SK-N-SH treated with all-trans-retinoic acid at 6 μM for 48 hours (cell line): ENCODE data around the gene ANKFN1.

ENCODE experiments used
- ATAC-seq: fragments of 200-7000 bp; cut with Tn5 transposase; 3 replicates; pipeline ENCODE4 v1.9.1; 2020; ENCODE audit warnings: mild to moderate bottlenecking, moderate library complexity
- ARNTL ChIP-seq: fragments of 450-650 bp; formaldehyde crosslinking; IDR thresholded peaks from 2 replicates; pipeline ENCODE4 v1.5.0; 2020; ENCODE audit warnings: low read depth, mild to moderate bottlenecking, moderate library complexity, borderline replicate concordance
- BACH2 ChIP-seq: fragments of 250-450 bp; sonication (Bioruptor Pico); IDR thresholded peaks from 2 replicates; pipeline ENCODE4 v1.9.0; 2021; ENCODE audit warnings: mild to moderate bottlenecking, borderline replicate concordance
- ESRRG ChIP-seq: fragments of 250-450 bp; sonication (Bioruptor Pico); IDR thresholded peaks from 2 replicates; pipeline ENCODE4 v1.6.1; 2021; ENCODE audit warnings: mild to moderate bottlenecking
- GLIS3 ChIP-seq: fragments of 250-450 bp; sonication (Bioruptor Pico); IDR thresholded peaks from 2 replicates; pipeline ENCODE4 v1.5.0; 2020; ENCODE audit warnings: mild to moderate bottlenecking, moderate library complexity
- ISL1 ChIP-seq: fragments of 250-450 bp; sonication (Bioruptor Pico); IDR thresholded peaks from 2 replicates; pipeline ENCODE4 v2.1.2; 2022; ENCODE audit warnings: mild to moderate bottlenecking, moderate library complexity
- OSR1 ChIP-seq: fragments of 250-450 bp; sonication (Bioruptor Pico); IDR thresholded peaks from 2 replicates; pipeline ENCODE4 v1.8.0; 2022; ENCODE audit warnings: moderate library complexity, mild to moderate bottlenecking, inconsistent platforms
- PPARA ChIP-seq: fragments of 250-450 bp; sonication (Bioruptor Pico); IDR thresholded peaks from 2 replicates; pipeline ENCODE4 v1.5.0; 2020; ENCODE audit warnings: mild to moderate bottlenecking, borderline replicate concordance
- RARB ChIP-seq: fragments of 250-450 bp; sonication (Bioruptor Pico); IDR thresholded peaks from 2 replicates; pipeline ENCODE4 v1.8.0; 2021; ENCODE audit warnings: mild to moderate bottlenecking, moderate library complexity
- SNAI2 ChIP-seq: fragments of 250-450 bp; sonication (Bioruptor Pico); IDR thresholded peaks from 2 replicates; pipeline ENCODE4 v1.5.0; 2020; ENCODE audit warnings: mild to moderate bottlenecking, moderate library complexity
- TCF4 ChIP-seq: fragments of 250-450 bp; sonication (Bioruptor Pico); IDR thresholded peaks from 2 replicates; pipeline ENCODE4 v1.8.0; 2021; ENCODE audit warnings: mild to moderate bottlenecking, moderate library complexity, borderline replicate concordance
- TOX ChIP-seq: fragments of 250-450 bp; sonication (Bioruptor Pico); IDR thresholded peaks from 2 replicates; pipeline ENCODE4 v1.8.0; 2021; ENCODE audit warnings: mild to moderate bottlenecking, moderate library complexity, borderline replicate concordance
- ZC3H10 ChIP-seq: fragments of 250-450 bp; sonication (Bioruptor Pico); IDR thresholded peaks from 2 replicates; pipeline ENCODE4 v1.5.1; 2021; ENCODE audit warnings: mild to moderate bottlenecking, moderate library complexity
- ZFP3 ChIP-seq: fragments of 250-450 bp; sonication (Bioruptor Pico); IDR thresholded peaks from 2 replicates; pipeline ENCODE4 v1.5.0; 2020; ENCODE audit warnings: mild to moderate bottlenecking, moderate library complexity
- ZFP30 ChIP-seq: fragments of 450-650 bp; formaldehyde crosslinking; IDR thresholded peaks from 2 replicates; pipeline ENCODE4 v1.5.0; 2022; ENCODE audit warnings: mild to moderate bottlenecking, moderate library complexity
- ZNF565 ChIP-seq: fragments of 450-650 bp; formaldehyde crosslinking; conservative IDR thresholded peaks from 2 replicates; pipeline ENCODE4 v1.5.0; 2020; ENCODE audit warnings: low read depth, mild to moderate bottlenecking, moderate library complexity
- ZNF70 ChIP-seq: fragments of 450-650 bp; formaldehyde crosslinking; IDR thresholded peaks from 2 replicates; pipeline ENCODE4 v1.5.0; 2020; ENCODE audit warnings: mild to moderate bottlenecking, moderate library complexity
- ZNF8 ChIP-seq: fragments of 450-650 bp; formaldehyde crosslinking; IDR thresholded peaks from 2 replicates; pipeline ENCODE4 v1.5.0; 2020; ENCODE audit warnings: mild to moderate bottlenecking, moderate library complexity
- TF ChIP-seq, protein P1 (sequence below): fragments of 250-450 bp; sonication (Bioruptor Pico); IDR thresholded peaks from 2 replicates; pipeline ENCODE4 v1.8.0; 2021; ENCODE audit warnings: low read depth, mild to moderate bottlenecking, moderate library complexity, borderline replicate concordance
- TF ChIP-seq, protein P2 (sequence below): fragments of 250-450 bp; sonication (Bioruptor Pico); IDR thresholded peaks from 2 replicates; pipeline ENCODE4 v1.5.1; 2020; ENCODE audit warnings: low read depth, mild to moderate bottlenecking, moderate library complexity
- TF ChIP-seq, protein P3 (sequence below): fragments of 250-450 bp; sonication (Bioruptor Pico); IDR thresholded peaks from 2 replicates; pipeline ENCODE4 v1.5.0; 2020; ENCODE audit warnings: mild to moderate bottlenecking, moderate library complexity
- TF ChIP-seq, protein P4 (sequence below): fragments of 250-450 bp; sonication (Bioruptor Pico); IDR thresholded peaks from 2 replicates; pipeline ENCODE4 v1.5.1; 2021; ENCODE audit warnings: mild to moderate bottlenecking, moderate library complexity
- TF ChIP-seq, protein P5 (sequence below): fragments of 250-450 bp; sonication (Bioruptor Pico); IDR thresholded peaks from 2 replicates; pipeline ENCODE4 v1.8.0; 2020; ENCODE audit warnings: mild to moderate bottlenecking, moderate library complexity, borderline replicate concordance

Gene ANKFN1

DNA sequence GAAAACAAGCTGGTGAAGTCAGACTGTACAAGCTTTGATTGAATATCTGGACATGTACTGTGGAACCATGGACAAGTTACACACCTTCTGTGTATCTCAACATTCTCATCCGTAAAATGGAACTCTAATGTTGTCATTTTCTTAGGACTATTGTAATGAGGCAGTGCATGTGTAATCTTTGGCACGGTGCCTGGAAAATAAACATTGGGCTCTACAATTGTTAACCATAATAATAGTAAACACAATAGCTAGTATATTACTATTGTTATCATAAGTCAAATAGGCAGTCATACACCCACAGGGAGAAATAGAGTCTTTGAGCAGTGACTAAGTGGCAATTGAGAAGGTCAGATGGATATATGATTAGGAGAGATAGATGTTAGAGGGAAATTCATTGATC lies 39.8 kb upstream of the ANKFN1 start (continued):
- TF ChIP-seq, protein P1, sequence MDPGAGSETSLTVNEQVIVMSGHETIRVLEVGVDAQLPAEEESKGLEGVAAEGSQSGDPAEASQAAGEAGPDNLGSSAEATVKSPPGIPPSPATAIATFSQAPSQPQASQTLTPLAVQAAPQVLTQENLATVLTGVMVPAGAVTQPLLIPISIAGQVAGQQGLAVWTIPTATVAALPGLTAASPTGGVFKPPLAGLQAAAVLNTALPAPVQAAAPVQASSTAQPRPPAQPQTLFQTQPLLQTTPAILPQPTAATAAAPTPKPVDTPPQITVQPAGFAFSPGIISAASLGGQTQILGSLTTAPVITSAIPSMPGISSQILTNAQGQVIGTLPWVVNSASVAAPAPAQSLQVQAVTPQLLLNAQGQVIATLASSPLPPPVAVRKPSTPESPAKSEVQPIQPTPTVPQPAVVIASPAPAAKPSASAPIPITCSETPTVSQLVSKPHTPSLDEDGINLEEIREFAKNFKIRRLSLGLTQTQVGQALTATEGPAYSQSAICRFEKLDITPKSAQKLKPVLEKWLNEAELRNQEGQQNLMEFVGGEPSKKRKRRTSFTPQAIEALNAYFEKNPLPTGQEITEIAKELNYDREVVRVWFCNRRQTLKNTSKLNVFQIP (CRISPR knock-in tag), result no peak
- TF ChIP-seq GLIS3, result no peak
- TF ChIP-seq ZNF8 (CRISPR knock-in tag), result no peak
- TF ChIP-seq ZNF70 (CRISPR knock-in tag), result no peak

DNA sequence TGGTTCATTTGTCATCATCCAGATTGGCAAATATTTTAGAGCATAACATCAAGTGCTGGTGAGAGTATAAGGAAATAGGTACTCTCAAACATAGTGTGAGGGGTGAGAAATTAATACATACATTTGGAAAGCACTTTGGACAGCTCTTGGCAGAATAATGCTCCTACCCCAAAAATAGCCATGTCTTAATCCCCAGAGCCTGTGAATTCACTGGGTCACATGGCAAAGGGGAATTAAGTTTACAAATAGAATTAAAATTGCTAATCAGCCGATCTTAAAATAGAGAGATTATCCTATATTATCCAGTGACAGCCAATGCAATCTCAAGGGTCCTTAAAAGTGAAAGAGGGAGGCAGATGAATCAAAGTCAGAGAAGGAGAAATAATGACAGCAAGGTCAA lies 38.8 kb upstream of the ANKFN1 start:
- no peak for ATAC-seq
- TF ChIP-seq ARNTL (CRISPR knock-in tag) (no peak), TCF4 (no peak), GLIS3 (no peak), OSR1 (CRISPR knock-in tag) (no peak), ZNF70 (CRISPR knock-in tag) (no peak), RARB (CRISPR knock-in tag) (no peak), ZFP30 (CRISPR knock-in tag) (no peak), BACH2 (CRISPR knock-in tag) (no peak), PPARA (CRISPR knock-in tag) (no peak), ZC3H10 (CRISPR knock-in tag) (no peak), TOX (no peak), ESRRG (no peak), ISL1 (no peak)
- TF ChIP-seq, protein P1 (CRISPR knock-in tag), result no peak
- TF ChIP-seq, protein P2, sequence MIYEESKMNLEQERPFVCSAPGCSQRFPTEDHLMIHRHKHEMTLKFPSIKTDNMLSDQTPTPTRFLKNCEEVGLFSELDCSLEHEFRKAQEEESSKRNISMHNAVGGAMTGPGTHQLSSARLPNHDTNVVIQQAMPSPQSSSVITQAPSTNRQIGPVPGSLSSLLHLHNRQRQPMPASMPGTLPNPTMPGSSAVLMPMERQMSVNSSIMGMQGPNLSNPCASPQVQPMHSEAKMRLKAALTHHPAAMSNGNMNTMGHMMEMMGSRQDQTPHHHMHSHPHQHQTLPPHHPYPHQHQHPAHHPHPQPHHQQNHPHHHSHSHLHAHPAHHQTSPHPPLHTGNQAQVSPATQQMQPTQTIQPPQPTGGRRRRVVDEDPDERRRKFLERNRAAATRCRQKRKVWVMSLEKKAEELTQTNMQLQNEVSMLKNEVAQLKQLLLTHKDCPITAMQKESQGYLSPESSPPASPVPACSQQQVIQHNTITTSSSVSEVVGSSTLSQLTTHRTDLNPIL (CRISPR knock-in tag), result no peak
- TF ChIP-seq, protein P3, sequence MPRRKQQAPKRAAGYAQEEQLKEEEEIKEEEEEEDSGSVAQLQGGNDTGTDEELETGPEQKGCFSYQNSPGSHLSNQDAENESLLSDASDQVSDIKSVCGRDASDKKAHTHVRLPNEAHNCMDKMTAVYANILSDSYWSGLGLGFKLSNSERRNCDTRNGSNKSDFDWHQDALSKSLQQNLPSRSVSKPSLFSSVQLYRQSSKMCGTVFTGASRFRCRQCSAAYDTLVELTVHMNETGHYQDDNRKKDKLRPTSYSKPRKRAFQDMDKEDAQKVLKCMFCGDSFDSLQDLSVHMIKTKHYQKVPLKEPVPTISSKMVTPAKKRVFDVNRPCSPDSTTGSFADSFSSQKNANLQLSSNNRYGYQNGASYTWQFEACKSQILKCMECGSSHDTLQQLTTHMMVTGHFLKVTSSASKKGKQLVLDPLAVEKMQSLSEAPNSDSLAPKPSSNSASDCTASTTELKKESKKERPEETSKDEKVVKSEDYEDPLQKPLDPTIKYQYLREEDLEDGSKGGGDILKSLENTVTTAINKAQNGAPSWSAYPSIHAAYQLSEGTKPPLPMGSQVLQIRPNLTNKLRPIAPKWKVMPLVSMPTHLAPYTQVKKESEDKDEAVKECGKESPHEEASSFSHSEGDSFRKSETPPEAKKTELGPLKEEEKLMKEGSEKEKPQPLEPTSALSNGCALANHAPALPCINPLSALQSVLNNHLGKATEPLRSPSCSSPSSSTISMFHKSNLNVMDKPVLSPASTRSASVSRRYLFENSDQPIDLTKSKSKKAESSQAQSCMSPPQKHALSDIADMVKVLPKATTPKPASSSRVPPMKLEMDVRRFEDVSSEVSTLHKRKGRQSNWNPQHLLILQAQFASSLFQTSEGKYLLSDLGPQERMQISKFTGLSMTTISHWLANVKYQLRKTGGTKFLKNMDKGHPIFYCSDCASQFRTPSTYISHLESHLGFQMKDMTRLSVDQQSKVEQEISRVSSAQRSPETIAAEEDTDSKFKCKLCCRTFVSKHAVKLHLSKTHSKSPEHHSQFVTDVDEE (CRISPR knock-in tag), result no peak
- TF ChIP-seq, protein P4, sequence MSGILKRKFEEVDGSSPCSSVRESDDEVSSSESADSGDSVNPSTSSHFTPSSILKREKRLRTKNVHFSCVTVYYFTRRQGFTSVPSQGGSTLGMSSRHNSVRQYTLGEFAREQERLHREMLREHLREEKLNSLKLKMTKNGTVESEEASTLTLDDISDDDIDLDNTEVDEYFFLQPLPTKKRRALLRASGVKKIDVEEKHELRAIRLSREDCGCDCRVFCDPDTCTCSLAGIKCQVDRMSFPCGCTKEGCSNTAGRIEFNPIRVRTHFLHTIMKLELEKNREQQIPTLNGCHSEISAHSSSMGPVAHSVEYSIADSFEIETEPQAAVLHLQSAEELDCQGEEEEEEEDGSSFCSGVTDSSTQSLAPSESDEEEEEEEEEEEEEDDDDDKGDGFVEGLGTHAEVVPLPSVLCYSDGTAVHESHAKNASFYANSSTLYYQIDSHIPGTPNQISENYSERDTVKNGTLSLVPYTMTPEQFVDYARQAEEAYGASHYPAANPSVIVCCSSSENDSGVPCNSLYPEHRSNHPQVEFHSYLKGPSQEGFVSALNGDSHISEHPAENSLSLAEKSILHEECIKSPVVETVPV (CRISPR knock-in tag), result no peak
- TF ChIP-seq, protein P5, sequence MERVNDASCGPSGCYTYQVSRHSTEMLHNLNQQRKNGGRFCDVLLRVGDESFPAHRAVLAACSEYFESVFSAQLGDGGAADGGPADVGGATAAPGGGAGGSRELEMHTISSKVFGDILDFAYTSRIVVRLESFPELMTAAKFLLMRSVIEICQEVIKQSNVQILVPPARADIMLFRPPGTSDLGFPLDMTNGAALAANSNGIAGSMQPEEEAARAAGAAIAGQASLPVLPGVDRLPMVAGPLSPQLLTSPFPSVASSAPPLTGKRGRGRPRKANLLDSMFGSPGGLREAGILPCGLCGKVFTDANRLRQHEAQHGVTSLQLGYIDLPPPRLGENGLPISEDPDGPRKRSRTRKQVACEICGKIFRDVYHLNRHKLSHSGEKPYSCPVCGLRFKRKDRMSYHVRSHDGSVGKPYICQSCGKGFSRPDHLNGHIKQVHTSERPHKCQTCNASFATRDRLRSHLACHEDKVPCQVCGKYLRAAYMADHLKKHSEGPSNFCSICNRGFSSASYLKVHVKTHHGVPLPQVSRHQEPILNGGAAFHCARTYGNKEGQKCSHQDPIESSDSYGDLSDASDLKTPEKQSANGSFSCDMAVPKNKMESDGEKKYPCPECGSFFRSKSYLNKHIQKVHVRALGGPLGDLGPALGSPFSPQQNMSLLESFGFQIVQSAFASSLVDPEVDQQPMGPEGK, result no peak

DNA sequence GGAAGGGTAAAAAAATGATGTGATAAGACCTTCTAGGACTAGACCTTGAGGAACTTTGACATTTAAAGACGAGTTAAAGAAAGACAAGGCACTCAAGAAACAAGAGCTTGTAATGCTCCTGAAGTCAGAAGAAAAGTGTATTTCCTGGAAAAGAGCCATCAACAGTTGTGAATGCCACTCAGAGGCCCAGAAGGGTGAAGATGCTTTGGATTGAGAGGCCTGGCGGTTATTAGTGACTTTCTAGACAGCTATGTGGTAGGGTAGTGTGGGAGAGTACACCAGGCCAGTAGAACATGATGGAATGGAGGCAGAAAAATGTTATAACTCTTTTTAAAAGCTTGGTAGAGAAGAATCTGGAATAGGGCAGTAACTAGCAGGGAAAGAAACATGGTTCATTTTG lies 34.1 kb upstream of the ANKFN1 start:
- no peak for ATAC-seq
- TF ChIP-seq, protein P1 (CRISPR knock-in tag), result no peak
- TF ChIP-seq, protein P2 (CRISPR knock-in tag), result no peak
- TF ChIP-seq TCF4 (no peak), ZFP3 (CRISPR knock-in tag) (no peak), ARNTL (CRISPR knock-in tag) (no peak), ZNF565 (no peak), ZNF70 (CRISPR knock-in tag) (no peak), TOX (no peak), ESRRG (no peak), OSR1 (CRISPR knock-in tag) (no peak), ZC3H10 (CRISPR knock-in tag) (no peak), BACH2 (CRISPR knock-in tag) (no peak), SNAI2 (CRISPR knock-in tag) (no peak), PPARA (CRISPR knock-in tag) (no peak)
- TF ChIP-seq, protein P4 (CRISPR knock-in tag), result no peak
